ENCODE results near the gene LVRN. TPM values are rescaled to one million over a fixed set of nuclear protein-coding genes. Genes with fewer than 3 reads are reported as not detected.

Gene LVRN
- total and polyA plus RNA-seq, 2 experiments from 2014 or later = 0.31 to 0.45 TPM

- TF ChIP-seq ZNF462 (CRISPR knock-in tag; IDR thresholded peaks at IDR 0.05) (no peak), NANOG (IDR thresholded peaks at IDR 0.05; ENCODE audit: borderline replicate concordance) (no peak), ZNF331 (CRISPR knock-in tag; IDR thresholded peaks at IDR 0.05; ENCODE audit: low read depth) (no peak)
These were observed 509 bp downstream of the LVRN start (continued) for GRCh38 chr5:115962565-115963402.

GRCh38 chr5:115963566-115963965, 1.3 kb downstream of the LVRN start:
- Mint-ChIP-seq H3K27ac (no peak overlapping the region), H3K4me3 (peak overlapping the region; percentile 53), H3K4me1 (0 out of 3 replicates have a peak, but pooled peaks cover 3% of the 10 kb centered on the region), H3K9me3 (no peaks in the 10 kb centered on the region), H3K36me3 (ENCODE audit: low read depth) (no peaks in the 10 kb centered on the region), H3K27me3 (ENCODE audit: insufficient read depth, low read depth, poor library complexity) (peaks cover 43% of the 10 kb centered on the region)
- H3K4me2 ChIP-seq = peak overlapping the region; percentile 95
- H4K20me1 ChIP-seq (replicated peaks; ENCODE audit: insufficient read depth) = no peaks in the 10 kb centered on the region
- DNase-seq (ENCODE audit: low spot score) = peak; percentile 68
- peak overlapping the region; percentile 76 for H3K4me3 ChIP-seq
- peak overlapping the region; percentile 100; the same call in 1 of the 2 replicates for H2AFZ ChIP-seq
- H3K36me3 ChIP-seq (ENCODE audit: insufficient read depth) = no peaks in the 10 kb centered on the region
- peaks cover 17% of the 10 kb centered on the region for H3K4me1 ChIP-seq (ENCODE audit: insufficient read depth)
- no peaks in the 10 kb centered on the region for H3K79me2 ChIP-seq (replicated peaks; ENCODE audit: insufficient read depth)
- peaks cover 74% of the 10 kb centered on the region for H3K27me3 ChIP-seq (ENCODE audit: insufficient read depth)
- ATAC-seq = peak; percentile 33
- no peaks in the 10 kb centered on the region for H3K9me2 ChIP-seq (ENCODE audit: insufficient read depth)
- no peak overlapping the region for H3K27ac ChIP-seq (ENCODE audit: low read depth)
- peaks cover 9% of the 10 kb centered on the region; the same call in 1 of the 2 replicates for H3F3A ChIP-seq (replicated peaks; ENCODE audit: low read depth)
- TF ChIP-seq ZNF331 (CRISPR knock-in tag; IDR thresholded peaks at IDR 0.05; ENCODE audit: low read depth) (no peak), CREB1 (CRISPR knock-in tag; IDR thresholded peaks at IDR 0.05; ENCODE audit: low read depth) (no peak), CTCF (conservative IDR thresholded peaks at IDR 0.05; ENCODE audit: low read depth in 2 of 2) (peak; percentile 32 to 56; a peak in 3 of 4 replicates), ZNF114 (CRISPR knock-in tag; IDR thresholded peaks at IDR 0.05) (no peak), REST (IDR thresholded peaks at IDR 0.05; ENCODE audit: unreplicated experiment) (no peak), STAT1 (IDR thresholded peaks at IDR 0.05; ENCODE audit: unreplicated experiment) (no peak)
